ENCODE results near the gene CCDC83. TPM values are rescaled to one million over a fixed set of nuclear protein-coding genes. Genes with fewer than 3 reads are reported as not detected.

Gene CCDC83
- total RNA-seq, 2 experiments from 2014 or later: not detected

DNA sequence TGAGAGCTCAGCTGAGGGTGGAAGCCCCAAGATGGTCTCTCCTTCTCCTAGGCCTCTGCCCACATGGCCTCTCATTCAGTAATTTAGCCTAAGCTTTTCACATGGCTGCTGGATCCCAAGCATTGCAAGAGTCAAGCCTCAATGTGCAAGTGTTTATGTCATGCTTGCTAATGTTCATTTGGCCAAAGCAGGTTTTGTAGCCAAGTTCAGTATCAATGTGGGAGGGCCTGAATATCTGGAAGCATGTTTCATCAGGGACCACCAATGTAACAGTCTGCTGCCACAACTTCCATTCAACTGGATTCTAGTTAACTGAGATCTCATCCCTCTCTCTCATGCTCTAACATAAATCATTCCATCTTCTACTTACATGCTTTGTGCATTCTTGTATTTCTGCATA is 35.7 kb upstream of the CCDC83 start:
- intact Hi-C loops (cut with DNase I, micrococcal nuclease): no loop called here
- Mint-ChIP-seq H3K27me3 (no peaks in the 10 kb centered on the region), H3K4me3 (no peak overlapping the region), H3K27ac (no peak overlapping the region), H3K9me3 (ENCODE audit: low read depth) (no peaks in the 10 kb centered on the region), H3K4me1 (peaks cover 37% of the 10 kb centered on the region), H3K36me3 (ENCODE audit: low read depth) (no peaks in the 10 kb centered on the region)
- no peak for DNase-seq
- no peak for ATAC-seq
- CTCF ChIA-PET: no interaction called here
- POLR2A ChIA-PET: no interaction called here

DNA sequence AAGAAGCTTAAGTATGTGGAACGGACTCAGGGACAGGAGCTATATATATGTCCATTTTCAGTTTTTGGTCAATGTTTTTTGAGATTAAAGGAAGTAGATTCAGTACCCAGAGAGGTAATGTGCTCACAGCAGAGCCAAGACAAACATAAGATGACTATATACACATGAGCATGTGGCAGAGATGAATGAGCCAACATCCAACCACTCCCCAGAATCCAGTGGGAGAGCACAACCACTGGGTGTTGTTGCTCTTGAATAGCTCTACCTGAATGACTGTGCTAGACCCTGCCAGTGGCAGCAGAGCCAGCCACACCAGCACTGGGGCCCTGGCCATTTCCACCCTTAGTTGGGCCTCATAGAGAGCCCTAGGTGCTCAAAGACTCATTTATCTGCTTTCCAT is 33.5 kb upstream of the CCDC83 start:
- H3K27ac Mint-ChIP-seq: no peak overlapping the region
- H3K4me3 Mint-ChIP-seq: no peak overlapping the region
- no peaks in the 10 kb centered on the region for H3K27me3 Mint-ChIP-seq
- ChIA-PET POLR2A (interaction anchor here (0.7 kb wide), 1 partner anchor 174 kb away, joined by 4 read pairs; the partner anchor contains the start of gene TMEM126A), CTCF (no interaction called here)
- DNase-seq (peak; percentile 39), ATAC-seq (peak; percentile 43)
- H3K36me3 Mint-ChIP-seq (ENCODE audit: low read depth): no peaks in the 10 kb centered on the region
- no peaks in the 10 kb centered on the region for H3K9me3 Mint-ChIP-seq (ENCODE audit: low read depth)
- H3K4me1 Mint-ChIP-seq: peaks cover 50% of the 10 kb centered on the region
- intact Hi-C loops (cut with DNase I, micrococcal nuclease): loop anchor here in 1 of 2 experiments (10.0 kb wide), 1 partner anchor 227 kb away; no protein-coding TSS in a partner anchor

DNA sequence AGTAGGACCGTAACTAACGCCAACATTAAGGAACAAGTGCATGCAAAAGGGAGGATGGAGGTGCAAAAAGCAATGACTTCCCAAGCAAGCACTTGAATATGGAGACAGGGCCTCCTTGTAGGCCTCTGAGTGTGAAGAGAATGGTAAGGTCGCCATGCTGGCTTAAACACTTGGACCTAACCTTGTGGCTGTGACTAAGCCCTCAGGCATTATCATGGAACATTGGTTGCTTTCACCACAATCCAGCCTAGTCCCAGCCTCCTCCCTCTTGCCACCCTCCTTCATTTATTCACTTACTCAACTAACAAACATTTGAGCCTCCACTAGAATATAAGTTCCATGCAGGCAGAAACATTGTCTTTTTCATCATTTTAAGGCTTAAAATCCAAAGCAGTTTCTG is 32.4 kb upstream of the CCDC83 start:
- Mint-ChIP-seq H3K4me3 (no peak overlapping the region), H3K27ac (no peak overlapping the region), H3K36me3 (ENCODE audit: low read depth) (no peaks in the 10 kb centered on the region), H3K4me1 (peaks cover 61% of the 10 kb centered on the region), H3K9me3 (ENCODE audit: low read depth) (no peaks in the 10 kb centered on the region), H3K27me3 (no peaks in the 10 kb centered on the region)
- no peak for ATAC-seq
- intact Hi-C loops (cut with DNase I, micrococcal nuclease): loop anchor here (1.0 to 10.0 kb wide), 3 partner anchors 10 to 228 kb away; no protein-coding TSS in a partner anchor
- DNase-seq: no peak
- ChIA-PET CTCF (interaction anchor here (0.7 kb wide), 1 partner anchor 51 kb away, joined by 3 read pairs; no protein-coding TSS in a partner anchor), POLR2A (no interaction called here)

DNA sequence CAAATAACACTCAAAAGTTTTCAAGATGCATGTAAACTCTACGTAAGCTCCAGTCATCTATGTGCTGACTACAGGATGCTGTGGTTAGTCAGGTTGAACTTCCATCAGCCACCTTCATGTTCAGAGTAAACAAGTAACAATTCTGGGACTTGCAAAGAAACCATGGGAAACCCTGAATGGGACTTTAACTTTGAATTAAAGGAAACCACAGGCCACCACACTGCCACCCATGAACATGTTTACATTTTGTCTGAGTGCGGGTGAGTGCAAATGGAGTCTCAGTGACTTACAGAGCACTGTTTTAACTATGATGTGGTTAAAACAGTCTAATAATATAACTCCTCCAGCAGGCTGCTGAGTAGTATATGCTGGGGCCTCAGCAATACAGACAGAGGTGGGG is 31.4 kb upstream of the CCDC83 start:
- intact Hi-C loops (cut with DNase I, micrococcal nuclease): loop anchor here (1.0 to 10.0 kb wide), 4 partner anchors 11 to 229 kb away; partner anchors contain the start of gene SYTL2 (in 1 of the 2)
- no peaks in the 10 kb centered on the region for H3K36me3 Mint-ChIP-seq (ENCODE audit: low read depth)
- peak overlapping the region; percentile 5 for H3K4me3 Mint-ChIP-seq
- peak overlapping the region; percentile 75 for H3K27ac Mint-ChIP-seq
- no peaks in the 10 kb centered on the region for H3K27me3 Mint-ChIP-seq
- peak; percentile 71 for DNase-seq
- ATAC-seq: peak; percentile 81
- H3K9me3 Mint-ChIP-seq (ENCODE audit: low read depth): no peaks in the 10 kb centered on the region
- ChIA-PET POLR2A (no interaction called here), CTCF (interaction anchor here (1.0 kb wide), 1 partner anchor 9 kb away, joined by 6 read pairs; no protein-coding TSS in a partner anchor)
- peaks cover 67% of the 10 kb centered on the region for H3K4me1 Mint-ChIP-seq

DNA sequence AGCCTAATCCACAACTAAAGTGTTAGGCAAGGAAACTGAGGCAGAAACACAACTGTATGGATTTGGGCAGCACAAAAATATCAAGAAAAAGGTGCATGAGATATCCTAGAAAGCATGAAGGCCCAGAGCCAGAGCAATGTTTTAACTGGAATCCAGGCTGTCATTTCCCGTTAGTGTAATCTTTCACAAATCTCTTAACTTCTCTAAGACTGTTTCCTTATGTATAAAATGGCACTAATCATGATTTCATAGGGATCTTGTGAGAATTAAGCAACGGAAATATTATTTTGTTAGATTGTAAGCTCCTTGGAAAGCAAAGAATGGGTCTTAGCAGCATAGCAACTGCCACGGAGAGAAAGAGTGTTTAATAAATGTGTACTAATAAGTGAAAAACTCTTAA is 29.6 kb upstream of the CCDC83 start:
- CTCF ChIA-PET: interaction anchor here (0.6 to 1.6 kb wide), 5 partner anchors 8 to 1528 kb away, joined by 3 to 4 read pairs (median 3); partner anchors contain the start of gene DLG2
- no peak for ATAC-seq
- Mint-ChIP-seq H3K4me3 (no peak overlapping the region), H3K9me3 (ENCODE audit: low read depth) (no peaks in the 10 kb centered on the region), H3K27ac (no peak overlapping the region), H3K4me1 (peaks cover 67% of the 10 kb centered on the region), H3K36me3 (ENCODE audit: low read depth) (no peaks in the 10 kb centered on the region), H3K27me3 (no peaks in the 10 kb centered on the region)
- POLR2A ChIA-PET: no interaction called here
- intact Hi-C loops (cut with DNase I, micrococcal nuclease): loop anchor here (2.0 to 10.0 kb wide), 5 partner anchors 15 to 231 kb away; partner anchors contain the start of genes CREBZF (in 1 of the 2), SYTL2 (in 1 of the 2) and TMEM126B (in 1 of the 2)
- no peak for DNase-seq

DNA sequence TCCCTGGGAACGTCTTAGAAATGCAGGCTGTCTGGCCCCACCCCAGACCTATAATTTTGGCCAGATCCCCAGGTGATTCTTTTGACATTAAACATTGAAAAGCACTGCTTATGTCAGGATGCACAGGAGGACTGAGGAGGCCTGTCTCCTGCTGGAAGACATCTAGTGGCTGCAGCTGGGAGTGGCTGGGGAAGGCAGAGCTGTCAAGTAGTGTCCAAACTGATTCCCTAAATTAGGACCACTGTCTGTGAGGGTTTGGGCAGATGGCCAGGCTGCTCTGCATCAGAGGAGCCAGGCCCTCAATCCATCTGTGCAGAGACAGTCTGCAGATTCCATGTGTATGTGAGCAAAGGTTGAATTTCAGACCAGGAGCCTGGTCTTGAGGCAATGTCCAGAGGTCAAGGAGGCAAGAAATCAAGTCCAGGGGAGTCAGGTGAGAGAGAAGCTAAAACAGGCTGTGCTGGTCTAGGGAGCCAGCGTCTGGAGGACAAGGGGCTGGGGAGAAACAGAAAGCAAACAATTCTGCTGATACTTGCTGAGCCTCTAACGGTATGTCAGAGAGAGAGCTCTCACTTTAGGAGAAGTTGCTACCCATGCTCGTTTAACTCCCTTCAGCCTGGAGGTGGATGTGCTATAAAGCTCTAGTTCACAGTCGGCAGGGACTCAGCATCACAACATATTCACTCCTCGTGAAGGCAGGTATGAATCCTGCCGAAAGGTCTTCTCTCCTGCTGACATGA is 28.9 kb upstream of the CCDC83 start:
- ChIA-PET CTCF (interaction anchor here (0.6 to 1.6 kb wide), 9 partner anchors 7 to 1527 kb away, joined by 3 to 5 read pairs (median 3); partner anchors contain the start of gene DLG2), POLR2A (no interaction called here)
- intact Hi-C loops (cut with DNase I, micrococcal nuclease): loop anchor here (2.0 to 10.0 kb wide), 4 partner anchors 129 to 231 kb away; partner anchors contain the start of genes CREBZF (in 1 of the 2) and TMEM126B (in 1 of the 2)
- Mint-ChIP-seq H3K4me1 (peaks cover 65% of the 10 kb centered on the region), H3K9me3 (ENCODE audit: low read depth) (no peaks in the 10 kb centered on the region), H3K36me3 (ENCODE audit: low read depth) (no peaks in the 10 kb centered on the region), H3K27me3 (no peaks in the 10 kb centered on the region), H3K27ac (peak overlapping the region; percentile 11), H3K4me3 (no peak overlapping the region)
- DNase-seq (peak; percentile 48), ATAC-seq (no peak)

DNA sequence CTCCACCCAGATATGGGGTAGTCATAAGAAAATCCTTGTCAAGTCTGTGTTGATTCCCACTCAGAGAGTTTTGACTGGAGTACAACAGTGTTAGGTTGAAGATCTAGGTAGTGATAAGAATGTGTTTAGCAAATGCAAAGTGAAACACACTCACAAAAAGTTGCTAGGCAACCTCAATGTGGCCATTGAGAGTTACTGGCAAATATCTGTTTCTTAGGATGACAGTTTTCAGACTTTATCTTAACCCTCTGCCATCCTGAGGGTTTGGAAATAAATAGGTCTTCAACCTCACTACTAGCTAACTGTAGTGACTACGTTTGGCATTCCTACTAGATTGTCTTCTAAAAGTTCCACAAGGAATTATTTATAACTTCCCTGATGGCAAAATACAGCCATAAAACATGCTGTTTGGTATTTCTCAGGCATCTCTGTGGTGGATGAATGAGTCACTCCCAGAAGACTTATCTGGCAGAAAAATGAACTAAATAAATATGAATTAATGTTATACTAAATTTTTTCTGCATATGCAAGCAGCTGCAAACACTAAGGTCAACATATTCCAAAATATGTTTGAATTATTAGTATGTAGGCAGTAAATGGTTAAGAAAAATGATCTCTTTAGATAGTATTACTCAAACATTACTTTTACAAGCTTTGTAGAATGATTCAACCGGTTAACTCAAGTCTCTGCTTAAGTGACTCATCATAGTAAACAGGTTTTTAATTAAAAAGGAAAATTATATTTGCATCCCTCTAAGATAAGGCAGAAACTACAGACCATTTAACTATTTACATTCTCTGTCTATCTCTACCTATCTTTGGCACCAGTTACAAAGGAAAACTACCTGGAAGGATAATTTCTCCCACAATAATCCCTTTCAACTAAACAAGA is 27.2 kb upstream of the CCDC83 start:
- Mint-ChIP-seq H3K4me3 (no peak overlapping the region), H3K4me1 (peaks cover 49% of the 10 kb centered on the region), H3K9me3 (ENCODE audit: low read depth) (no peaks in the 10 kb centered on the region), H3K36me3 (ENCODE audit: low read depth) (no peaks in the 10 kb centered on the region), H3K27ac (peak overlapping the region; percentile 87), H3K27me3 (no peaks in the 10 kb centered on the region)
- intact Hi-C loops (cut with DNase I, micrococcal nuclease): loop anchor here (1.0 to 10.0 kb wide), 6 partner anchors 26 to 233 kb away; partner anchors contain the start of genes CREBZF (in 1 of the 2) and TMEM126B (in 1 of the 2)
- POLR2A ChIA-PET: interaction anchor here (0.6 to 0.7 kb wide), 2 partner anchors 121 to 459 kb away, joined by 3 to 4 read pairs; no protein-coding TSS in a partner anchor
- peak; percentile 59 for ATAC-seq
- CTCF ChIA-PET: interaction anchor here (0.5 to 1.6 kb wide), 6 partner anchors 13 to 478 kb away, joined by 3 to 6 read pairs (median 4); partner anchors contain the start of gene CCDC83
- DNase-seq: peak; percentile 44

DNA sequence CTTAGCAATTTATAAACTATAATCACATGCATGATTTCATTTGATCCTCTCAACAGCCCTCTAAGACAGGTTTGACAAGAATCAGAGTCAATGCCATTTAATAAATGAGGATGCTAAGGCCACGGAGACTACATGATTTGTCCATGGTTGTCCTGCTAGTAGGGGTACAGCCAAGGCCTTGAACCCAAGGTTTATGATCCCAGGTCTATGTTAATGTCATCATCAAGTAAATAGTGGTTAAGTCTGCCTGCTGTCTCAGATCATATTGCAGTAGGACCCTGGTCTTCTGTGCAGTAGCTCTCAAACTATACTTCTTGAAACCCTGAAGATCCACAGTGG is 26.6 kb upstream of the CCDC83 start:
- ATAC-seq (no peak), DNase-seq (no peak)
- Mint-ChIP-seq H3K9me3 (ENCODE audit: low read depth) (no peaks in the 10 kb centered on the region), H3K4me3 (no peak overlapping the region), H3K36me3 (ENCODE audit: low read depth) (no peaks in the 10 kb centered on the region), H3K27ac (no peak overlapping the region), H3K27me3 (no peaks in the 10 kb centered on the region), H3K4me1 (peaks cover 44% of the 10 kb centered on the region)
- POLR2A ChIA-PET: no interaction called here
- intact Hi-C loops (cut with DNase I, micrococcal nuclease): loop anchor here (5.0 to 10.0 kb wide), 3 partner anchors 131 to 234 kb away; partner anchors contain the start of gene CREBZF (in 1 of the 2)
- CTCF ChIA-PET: interaction anchor here (0.6 to 1.6 kb wide), 3 partner anchors 14 to 319 kb away, joined by 3 to 4 read pairs (median 4); no protein-coding TSS in a partner anchor

DNA sequence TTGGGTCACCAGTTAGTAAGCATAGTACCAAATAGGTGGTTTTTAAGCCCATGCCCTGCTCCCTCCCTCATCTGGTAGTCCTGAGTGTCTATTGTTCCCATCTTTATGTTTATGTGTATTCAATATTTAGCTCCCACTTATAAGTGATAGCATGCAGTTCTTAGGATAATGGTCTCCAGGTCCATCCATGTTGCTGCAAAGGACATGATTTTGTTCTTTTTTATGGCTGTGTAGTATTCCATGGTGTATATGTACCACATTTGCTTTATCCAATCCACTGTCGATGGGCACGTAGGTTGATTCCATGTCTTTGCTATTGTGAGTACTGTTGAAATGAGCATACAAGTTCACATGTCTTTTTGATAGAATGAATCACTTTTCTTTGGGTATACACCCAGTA is 26.0 kb upstream of the CCDC83 start:
- no peaks in the 10 kb centered on the region for H3K27me3 Mint-ChIP-seq
- ATAC-seq: no peak
- intact Hi-C loops (cut with DNase I, micrococcal nuclease): loop anchor here (5.0 to 10.0 kb wide), 3 partner anchors 132 to 234 kb away; partner anchors contain the start of gene CREBZF (in 1 of the 2)
- H3K27ac Mint-ChIP-seq: no peak overlapping the region
- H3K4me3 Mint-ChIP-seq: no peak overlapping the region
- no peaks in the 10 kb centered on the region for H3K9me3 Mint-ChIP-seq (ENCODE audit: low read depth)
- ChIA-PET POLR2A (interaction anchor here (0.6 kb wide), 1 partner anchor 389 kb away, joined by 3 read pairs; no protein-coding TSS in a partner anchor), CTCF (interaction anchor here (1.2 to 1.5 kb wide), 2 partner anchors 15 to 22 kb away, joined by 3 to 4 read pairs; no protein-coding TSS in a partner anchor)
- DNase-seq: no peak
- peaks cover 39% of the 10 kb centered on the region for H3K4me1 Mint-ChIP-seq
- H3K36me3 Mint-ChIP-seq (ENCODE audit: low read depth): no peaks in the 10 kb centered on the region

DNA sequence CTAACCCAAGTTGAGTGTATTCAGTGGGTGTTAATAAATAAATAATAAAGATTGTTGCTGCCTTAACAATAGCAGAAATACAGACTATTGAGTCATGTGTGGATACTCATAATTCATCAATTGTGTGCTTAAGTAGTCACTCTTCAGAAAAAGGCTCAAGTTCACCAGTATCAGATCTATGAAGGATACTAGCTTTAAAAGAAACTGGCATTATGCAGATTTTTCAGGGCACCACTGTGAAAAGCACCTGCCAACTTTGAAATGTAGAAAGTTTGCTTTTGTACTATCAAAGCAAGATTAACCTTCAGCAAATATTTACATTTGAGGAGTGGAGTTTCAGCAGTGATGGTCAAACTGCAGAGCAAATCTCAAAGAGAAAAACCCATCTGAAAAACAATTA is 24.1 kb upstream of the CCDC83 start:
- Mint-ChIP-seq H3K36me3 (ENCODE audit: low read depth) (no peaks in the 10 kb centered on the region), H3K27ac (no peak overlapping the region), H3K27me3 (no peaks in the 10 kb centered on the region), H3K4me1 (peaks cover 22% of the 10 kb centered on the region), H3K4me3 (no peak overlapping the region), H3K9me3 (ENCODE audit: low read depth) (peaks cover 3% of the 10 kb centered on the region)
- POLR2A ChIA-PET: no interaction called here
- intact Hi-C loops (cut with DNase I, micrococcal nuclease): no loop called here
- CTCF ChIA-PET: interaction anchor here (0.6 kb wide), 1 partner anchor 23 kb away, joined by 3 read pairs; no protein-coding TSS in a partner anchor
- DNase-seq (no peak), ATAC-seq (no peak)

DNA sequence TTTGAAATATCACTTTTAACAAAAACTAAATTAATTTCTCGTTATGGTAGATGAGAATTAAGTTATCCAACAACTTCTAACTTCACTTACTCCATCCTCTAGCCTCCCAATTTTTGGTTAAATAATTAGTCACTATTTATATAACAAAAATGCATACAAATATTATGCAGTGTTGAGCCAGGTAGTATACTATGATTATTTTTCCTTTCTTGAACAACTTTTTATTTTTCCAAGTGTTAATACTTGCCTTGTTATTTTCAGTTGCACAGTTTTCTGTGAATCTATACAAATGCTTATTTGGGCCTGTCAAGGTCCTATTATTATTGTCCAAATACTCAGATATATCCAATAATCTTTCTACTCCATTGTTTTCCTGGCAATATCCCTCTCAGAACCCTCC is 19.9 kb upstream of the CCDC83 start:
- H3K27me3 Mint-ChIP-seq: no peaks in the 10 kb centered on the region
- DNase-seq (no peak), ATAC-seq (no peak)
- H3K36me3 Mint-ChIP-seq (ENCODE audit: low read depth): no peaks in the 10 kb centered on the region
- no peak overlapping the region for H3K4me3 Mint-ChIP-seq
- H3K27ac Mint-ChIP-seq: no peak overlapping the region
- no peaks in the 10 kb centered on the region for H3K4me1 Mint-ChIP-seq
- H3K9me3 Mint-ChIP-seq (ENCODE audit: low read depth): peaks cover 3% of the 10 kb centered on the region
- intact Hi-C loops (cut with DNase I, micrococcal nuclease): no loop called here
- POLR2A ChIA-PET: no interaction called here
- CTCF ChIA-PET: interaction anchor here (1.5 kb wide), 1 partner anchor 20 kb away, joined by 5 read pairs; the partner anchor contains the start of gene CCDC83
